ENCODE data around the gene PFN3.

The PFN3 gene

GRCh38 chr5:177393206-177393765, 7.2 kb downstream of the PFN3 start:
- H3K4me3 Mint-ChIP-seq = no peak overlapping the region
- no peaks in the 10 kb centered on the region for H3K36me3 Mint-ChIP-seq
- H3K4me1 Mint-ChIP-seq = peaks cover 32% of the 10 kb centered on the region
- no peak overlapping the region for H3K27ac Mint-ChIP-seq
- H3K27me3 Mint-ChIP-seq = no peaks in the 10 kb centered on the region
- no peaks in the 10 kb centered on the region for H3K9me3 Mint-ChIP-seq

- Mint-ChIP-seq H3K27me3 (no peaks in the 10 kb centered on the region), H3K9me3 (no peaks in the 10 kb centered on the region), H3K27ac (no peak overlapping the region), H3K4me1 (peaks cover 34% of the 10 kb centered on the region), H3K36me3 (no peaks in the 10 kb centered on the region), H3K4me3 (no peak overlapping the region)
Measured at GRCh38 chr5:177392765-177393164, 7.7 kb downstream of the PFN3 start.

- H3K27ac Mint-ChIP-seq = peak overlapping the region; percentile 63
- peaks cover 34% of the 10 kb centered on the region for H3K4me1 Mint-ChIP-seq
- H3K36me3 Mint-ChIP-seq = no peaks in the 10 kb centered on the region
- peak overlapping the region; percentile 15 for H3K4me3 Mint-ChIP-seq
- no peaks in the 10 kb centered on the region for H3K27me3 Mint-ChIP-seq
- H3K9me3 Mint-ChIP-seq = no peaks in the 10 kb centered on the region
Measured at GRCh38 chr5:177390363-177391300, 9.8 kb downstream of the PFN3 start.

GRCh38 chr5:177389241-177390169, 11.0 kb downstream of the PFN3 start:
- no peaks in the 10 kb centered on the region for H3K9me3 Mint-ChIP-seq
- peak overlapping the region; percentile 53 for H3K4me3 Mint-ChIP-seq
- no peaks in the 10 kb centered on the region for H3K27me3 Mint-ChIP-seq
- peak overlapping the region; percentile 66 for H3K27ac Mint-ChIP-seq
- H3K36me3 Mint-ChIP-seq = no peaks in the 10 kb centered on the region
- H3K4me1 Mint-ChIP-seq = peaks cover 34% of the 10 kb centered on the region

GRCh38 chr5:177388521-177389052, 11.9 kb downstream of the PFN3 start:
- no peak overlapping the region for H3K4me3 Mint-ChIP-seq
- H3K9me3 Mint-ChIP-seq = no peaks in the 10 kb centered on the region
- H3K27ac Mint-ChIP-seq = peak overlapping the region; percentile 67
- H3K4me1 Mint-ChIP-seq = peaks cover 39% of the 10 kb centered on the region
- H3K27me3 Mint-ChIP-seq = no peaks in the 10 kb centered on the region
- H3K36me3 Mint-ChIP-seq = no peaks in the 10 kb centered on the region

- H3K27me3 Mint-ChIP-seq = no peaks in the 10 kb centered on the region
- no peak overlapping the region for H3K4me3 Mint-ChIP-seq
- no peaks in the 10 kb centered on the region for H3K9me3 Mint-ChIP-seq
- peaks cover 48% of the 10 kb centered on the region for H3K4me1 Mint-ChIP-seq
- no peaks in the 10 kb centered on the region for H3K36me3 Mint-ChIP-seq
- no peak overlapping the region for H3K27ac Mint-ChIP-seq
Measured at GRCh38 chr5:177387405-177387804, 13.1 kb downstream of the PFN3 start.

GRCh38 chr5:177386542-177386941, 13.9 kb downstream of the PFN3 start:
- no peak overlapping the region for H3K27ac Mint-ChIP-seq
- peaks cover 51% of the 10 kb centered on the region for H3K4me1 Mint-ChIP-seq
- H3K9me3 Mint-ChIP-seq = no peaks in the 10 kb centered on the region
- H3K36me3 Mint-ChIP-seq = no peaks in the 10 kb centered on the region
- H3K4me3 Mint-ChIP-seq = no peak overlapping the region
- no peaks in the 10 kb centered on the region for H3K27me3 Mint-ChIP-seq

- no peak overlapping the region for H3K27ac Mint-ChIP-seq
- peaks cover 47% of the 10 kb centered on the region for H3K4me1 Mint-ChIP-seq
- no peaks in the 10 kb centered on the region for H3K27me3 Mint-ChIP-seq
- no peaks in the 10 kb centered on the region for H3K36me3 Mint-ChIP-seq
- H3K9me3 Mint-ChIP-seq = no peaks in the 10 kb centered on the region
- H3K4me3 Mint-ChIP-seq = no peak overlapping the region
Measured at GRCh38 chr5:177385720-177386119, 14.7 kb downstream of the PFN3 start.

- Mint-ChIP-seq H3K27ac (peak within 1 kb of the TSS; percentile 23), H3K4me3 (no peak within 1 kb of the TSS), H3K9me3 (no peaks in the 10 kb centered on the region), H3K36me3 (no peaks in the 10 kb centered on the region), H3K4me1 (peaks cover 43% of the 10 kb centered on the region), H3K27me3 (no peaks in the 10 kb centered on the region)
Measured at GRCh38 chr5:177384134-177384533, 16.3 kb downstream of the PFN3 start, which contains the start of gene SLC34A1. TSS of gene SLC34A1 (plus strand) at chr5:177384434. CDS start at chr5:177385742, 1,308 bp downstream.

GRCh38 chr5:177383181-177383580, 17.3 kb downstream of the PFN3 start:
- Mint-ChIP-seq H3K27me3 (no peaks in the 10 kb centered on the region), H3K4me1 (peaks cover 36% of the 10 kb centered on the region), H3K36me3 (no peaks in the 10 kb centered on the region), H3K27ac (peak overlapping the region; percentile 23), H3K4me3 (no peak overlapping the region), H3K9me3 (no peaks in the 10 kb centered on the region)

- no peaks in the 10 kb centered on the region for H3K9me3 Mint-ChIP-seq
- no peaks in the 10 kb centered on the region for H3K27me3 Mint-ChIP-seq
- H3K36me3 Mint-ChIP-seq = no peaks in the 10 kb centered on the region
- H3K4me3 Mint-ChIP-seq = peak overlapping the region; percentile 8
- peaks cover 36% of the 10 kb centered on the region for H3K4me1 Mint-ChIP-seq
- no peak overlapping the region for H3K27ac Mint-ChIP-seq
Measured at GRCh38 chr5:177382423-177383029, 17.9 kb downstream of the PFN3 start.

GRCh38 chr5:177380805-177381126, 19.7 kb downstream of the PFN3 start:
- H3K9me3 Mint-ChIP-seq = no peaks in the 10 kb centered on the region
- no peak overlapping the region for H3K4me3 Mint-ChIP-seq
- peaks cover 39% of the 10 kb centered on the region for H3K4me1 Mint-ChIP-seq
- no peaks in the 10 kb centered on the region for H3K36me3 Mint-ChIP-seq
- no peak overlapping the region for H3K27ac Mint-ChIP-seq
- H3K27me3 Mint-ChIP-seq = no peaks in the 10 kb centered on the region

- Mint-ChIP-seq H3K36me3 (no peaks in the 10 kb centered on the region), H3K9me3 (no peaks in the 10 kb centered on the region), H3K4me1 (peaks cover 51% of the 10 kb centered on the region), H3K27me3 (no peaks in the 10 kb centered on the region), H3K4me3 (no peak overlapping the region), H3K27ac (peak overlapping the region; percentile 87)
Measured at GRCh38 chr5:177378884-177379883, 21.3 kb downstream of the PFN3 start.
